GM13976 (cell line): Measurements from ENCODE around the gene BRSK2.
"Not testable (repeated sequence)": the region's sequence is repeated elsewhere in the genome, so short reads cannot be mapped to it uniquely, and the experiment has no call there.

ENCODE experiments used
- DNase-seq: peaks from one replicate; pipeline ENCODE4 v3.0.0; 2012; ENCODE audit warnings: low spot score
- CTCF ChIP-seq: IDR thresholded peaks from 2 replicates; pipeline ENCODE4 v1.5.1; 2012; ENCODE audit warnings: borderline replicate concordance, mild to moderate bottlenecking; ENCODE audit not compliant: insufficient read depth; ENCODE audit errors: extremely low read depth, missing control alignments, control extremely low read depth
- in situ Hi-C: fragments of 300-500 bp; cut with MboI; formaldehyde crosslinking; loops from one replicate; pipeline ENCODE4 v1.12.0; 2022; ENCODE audit warnings: low sequenced_read_pairs, mixed read lengths, inconsistent platforms; ENCODE audit not compliant: unreplicated experiment

BRSK2 gene

GRCh38 chr11:1419811-1420210, 30.1 kb downstream of the BRSK2 start:
- in situ Hi-C loops = no loop called here
- TF ChIP-seq CTCF = no peak
- DNase-seq = no peak

- no peak for DNase-seq
- in situ Hi-C loops = no loop called here
- TF ChIP-seq CTCF = no peak
These were observed 31.6 kb downstream of the BRSK2 start for GRCh38 chr11:1421291-1421690.

GRCh38 chr11:1422481-1422880, 32.7 kb downstream of the BRSK2 start:
- no peak for TF ChIP-seq CTCF
- DNase-seq = no peak
- in situ Hi-C loops = no loop called here

GRCh38 chr11:1422981-1423380, 33.2 kb downstream of the BRSK2 start:
- no peak for DNase-seq
- TF ChIP-seq CTCF = no peak
- in situ Hi-C loops = no loop called here

- in situ Hi-C loops, DNase-seq: not testable (repeated sequence)
These were observed 33.7 kb downstream of the BRSK2 start for GRCh38 chr11:1423406-1423805.

GRCh38 chr11:1425006-1425405, 35.3 kb downstream of the BRSK2 start:
- in situ Hi-C loops = no loop called here
- no peak for TF ChIP-seq CTCF
- no peak for DNase-seq

GRCh38 chr11:1425439-1425838, 35.7 kb downstream of the BRSK2 start:
- in situ Hi-C loops = no loop called here
- no peak for DNase-seq
- TF ChIP-seq CTCF = no peak
